ENCODE data around the gene AKR1B15.
"Not testable (repeated sequence)": the region's sequence is repeated elsewhere in the genome, so short reads cannot be mapped to it uniquely, and the experiment has no call there.

Gene AKR1B15

GRCh38 chr7:134567368-134567767 lies 18.5 kb downstream of the AKR1B15 start:
- DNase-seq, result no peak

- DNase-seq, result not testable (repeated sequence)
Measured at GRCh38 chr7:134569962-134570361, 21.1 kb downstream of the AKR1B15 start.

DNA sequence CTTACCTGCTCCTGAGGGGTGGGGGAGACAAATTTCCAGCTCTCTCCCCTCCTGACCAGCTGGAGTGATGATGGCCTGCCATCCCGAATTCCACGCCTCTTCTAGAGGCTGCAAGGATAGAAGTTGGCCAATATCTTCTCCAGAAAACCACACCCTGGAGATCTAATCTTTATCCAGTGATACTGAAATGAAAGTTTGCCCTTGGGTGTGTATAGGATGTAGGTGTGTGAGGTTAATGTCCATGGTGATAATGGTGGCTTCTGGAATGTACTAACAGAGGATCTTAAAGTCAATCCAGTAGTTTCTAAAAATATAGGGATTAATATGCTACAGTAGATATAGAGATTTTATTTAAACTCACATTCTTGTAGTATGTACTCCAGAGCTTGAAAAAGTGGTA lies 22.2 kb downstream of the AKR1B15 start:
- DNase-seq, result no peak

GRCh38 chr7:134571746-134572461 lies 23.0 kb downstream of the AKR1B15 start:
- DNase-seq, result no peak

GRCh38 chr7:134574322-134574721 lies 25.4 kb downstream of the AKR1B15 start:
- DNase-seq, result no peak

- no peak for DNase-seq
Measured at GRCh38 chr7:134584290-134584689, 35.4 kb downstream of the AKR1B15 start.

DNA sequence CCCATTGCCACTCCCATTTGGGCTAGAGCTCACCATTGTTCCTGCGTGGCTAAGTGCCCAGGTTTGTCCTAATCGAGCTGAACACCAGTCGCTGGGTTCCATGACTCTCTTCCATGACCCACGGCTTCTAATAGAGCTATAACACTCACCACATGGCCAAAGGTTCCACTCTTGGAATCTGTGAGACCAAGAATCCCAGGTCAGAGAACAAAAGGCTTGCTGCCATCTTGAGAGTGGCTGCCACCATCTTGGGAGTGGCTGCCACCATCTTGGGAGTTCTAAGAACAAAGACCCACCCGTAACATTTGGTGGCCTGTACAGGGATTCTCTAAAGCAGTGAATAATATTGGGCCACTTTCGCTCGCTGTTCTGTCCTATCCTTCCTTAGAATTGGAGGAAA lies 37.0 kb downstream of the AKR1B15 start:
- DNase-seq, result no peak

DNA sequence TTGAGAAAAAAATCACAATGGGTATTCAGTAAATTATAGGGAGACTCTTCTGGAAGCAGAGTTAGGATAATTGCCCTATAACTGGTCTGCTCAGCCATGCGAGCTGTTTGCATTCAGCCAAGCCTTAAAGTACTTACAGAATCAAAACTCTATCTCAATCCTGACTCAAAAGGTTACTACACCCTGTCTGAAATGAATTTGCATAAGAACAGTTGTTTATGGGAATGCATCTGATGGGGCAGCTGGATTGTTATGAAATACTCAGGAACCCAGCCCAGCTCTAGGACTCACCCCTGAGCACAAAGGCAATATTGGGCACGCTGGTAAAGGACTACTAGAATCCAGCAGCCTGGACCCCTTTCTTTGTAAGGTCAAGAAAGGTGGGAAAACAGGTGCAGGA lies 38.8 kb downstream of the AKR1B15 start:
- no peak for DNase-seq

DNA sequence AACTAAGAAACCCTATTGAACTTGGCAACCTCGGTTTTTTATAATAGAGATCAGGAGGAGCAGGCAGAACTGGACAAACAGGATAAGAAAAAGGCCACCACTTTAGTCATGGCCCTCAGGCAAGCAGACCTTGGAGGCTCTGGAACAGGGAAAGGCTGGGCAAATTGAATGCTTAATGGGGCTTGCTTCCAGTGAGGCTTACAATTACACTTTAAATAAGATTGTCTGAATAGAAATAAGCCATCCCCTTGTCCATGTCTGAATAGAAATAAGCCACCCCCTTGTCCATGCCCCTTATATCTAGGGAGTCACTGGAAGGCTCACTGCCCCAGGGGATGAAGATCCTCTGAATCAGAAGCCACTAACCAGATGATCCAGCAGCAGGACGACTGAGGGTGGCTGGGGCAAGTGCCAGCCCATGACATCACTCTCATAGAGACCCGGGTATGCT lies 40.6 kb downstream of the AKR1B15 start:
- DNase-seq, result no peak

DNA sequence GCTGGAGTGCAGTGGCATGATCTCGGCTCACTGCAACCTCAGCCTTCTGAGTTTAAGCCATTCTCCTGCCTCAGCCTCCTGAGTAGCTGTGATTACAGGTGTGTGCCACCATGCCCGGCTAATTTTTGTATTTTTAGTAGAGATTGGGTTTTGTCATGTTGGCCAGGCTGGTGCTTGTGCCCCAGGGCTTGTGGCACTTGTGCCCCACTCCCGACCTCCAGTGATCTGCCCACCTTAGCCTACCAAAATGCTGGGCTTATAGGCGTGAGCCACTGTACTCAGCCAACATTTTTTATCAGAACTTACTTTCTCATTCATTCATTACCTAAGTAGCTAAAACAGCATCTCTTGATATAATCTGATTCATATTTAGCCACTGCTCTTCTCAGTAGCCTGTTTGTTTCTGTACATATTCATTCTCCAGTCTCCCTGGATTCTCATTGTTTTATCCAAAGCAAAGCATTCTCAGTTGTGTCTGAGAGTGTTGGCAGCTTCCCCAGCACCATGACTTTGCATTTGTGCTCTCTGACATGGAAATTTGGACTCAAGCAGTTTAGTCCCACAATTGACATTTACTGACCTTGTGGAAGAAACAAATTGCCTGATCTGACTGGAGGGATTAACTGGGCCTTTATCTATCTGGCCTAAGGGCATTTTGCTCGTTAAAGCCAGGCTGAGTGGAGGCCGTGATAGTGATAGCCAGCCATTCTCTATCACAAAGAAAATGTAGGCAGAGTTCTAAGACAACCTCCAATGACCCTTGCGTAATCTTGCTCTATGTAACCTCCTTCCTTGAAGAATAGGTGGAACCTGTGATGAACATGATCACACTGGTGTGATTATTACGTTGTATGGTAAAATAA lies 44.9 kb downstream of the AKR1B15 start:
- no peak for DNase-seq

- no peak for DNase-seq
Measured at GRCh38 chr7:134594877-134595276, 46.0 kb downstream of the AKR1B15 start.

DNA sequence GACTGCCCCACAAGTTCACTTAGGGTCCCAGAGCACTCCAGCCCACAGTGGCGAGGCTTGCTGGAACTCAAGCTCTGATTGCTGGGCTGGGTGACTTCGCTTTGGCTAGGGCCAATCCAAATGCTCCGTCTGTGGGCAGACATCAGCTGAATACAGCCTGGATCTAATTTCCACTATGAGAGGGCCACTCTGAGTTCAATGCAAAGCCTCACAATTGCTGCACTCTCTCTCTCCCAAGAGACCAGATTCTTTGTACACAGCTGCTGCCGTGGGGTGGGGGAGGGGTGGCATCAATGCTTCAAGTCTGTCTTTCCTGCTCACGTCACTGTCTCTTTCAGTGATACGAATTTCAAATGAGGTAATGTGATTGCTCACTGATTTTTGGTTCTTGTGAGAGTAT lies 50.5 kb downstream of the AKR1B15 start:
- DNase-seq, result no peak

- no peak for DNase-seq
Measured at GRCh38 chr7:134601459-134601858, 52.5 kb downstream of the AKR1B15 start.

DNA sequence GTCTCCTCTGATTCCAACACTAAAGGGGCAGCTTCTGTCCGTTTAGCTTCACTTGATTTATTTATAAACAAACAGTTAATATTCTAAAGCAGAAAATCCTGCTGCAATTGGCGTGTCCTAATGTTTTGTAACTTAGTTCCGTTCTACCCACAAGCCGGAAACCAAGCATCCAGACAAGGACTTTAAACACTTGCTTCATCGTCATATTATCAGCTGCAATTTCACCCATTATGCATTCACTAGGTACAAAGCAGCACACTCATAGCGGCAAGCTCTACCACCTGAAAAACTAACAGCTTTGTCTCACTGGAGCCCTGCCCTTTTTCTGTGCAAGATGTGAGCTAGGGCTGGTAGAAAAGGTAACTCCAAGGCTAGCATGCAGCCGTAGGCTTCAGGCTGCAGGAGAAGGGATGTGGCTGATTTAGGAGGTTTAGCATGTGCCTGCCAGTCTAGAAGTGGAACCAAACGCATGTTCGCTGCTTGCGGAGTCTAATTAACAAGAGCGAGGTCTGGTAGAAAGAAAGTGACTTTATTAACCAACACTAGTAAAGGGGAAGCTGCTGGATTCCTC lies 54.1 kb downstream of the AKR1B15 start:
- peak in 1 of 6 experiments; percentile 4 for DNase-seq

- DNase-seq, result peak; percentile 2 to 69 (median 44)
Measured at GRCh38 chr7:134605978-134606923, 57.3 kb downstream of the AKR1B15 start.

DNA sequence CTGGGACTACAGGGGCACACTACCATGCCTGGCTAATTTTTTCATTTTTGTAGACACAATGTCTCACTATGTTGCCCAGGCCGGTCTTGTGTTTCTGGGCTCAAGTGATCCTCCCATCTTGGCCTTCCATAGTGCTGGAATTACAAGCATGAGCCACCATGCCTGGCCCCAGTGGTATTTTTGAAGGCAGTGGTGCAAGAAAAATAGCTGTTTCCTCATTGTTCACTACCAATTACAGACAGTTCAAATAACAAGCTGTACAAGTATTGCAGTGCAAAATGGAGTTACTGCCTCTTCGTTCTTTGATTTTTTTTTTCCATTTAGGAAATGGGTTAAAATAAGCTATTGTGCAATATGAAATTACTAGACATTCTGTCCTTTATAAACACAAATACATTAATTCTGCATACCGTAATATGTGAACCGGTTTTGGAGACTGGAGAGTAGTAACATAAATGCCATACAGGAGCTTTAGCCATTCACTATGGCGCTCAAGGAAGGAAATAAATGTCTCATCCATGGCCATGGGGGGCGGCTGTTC lies 62.8 kb downstream of the AKR1B15 start:
- no peak for DNase-seq

DNA sequence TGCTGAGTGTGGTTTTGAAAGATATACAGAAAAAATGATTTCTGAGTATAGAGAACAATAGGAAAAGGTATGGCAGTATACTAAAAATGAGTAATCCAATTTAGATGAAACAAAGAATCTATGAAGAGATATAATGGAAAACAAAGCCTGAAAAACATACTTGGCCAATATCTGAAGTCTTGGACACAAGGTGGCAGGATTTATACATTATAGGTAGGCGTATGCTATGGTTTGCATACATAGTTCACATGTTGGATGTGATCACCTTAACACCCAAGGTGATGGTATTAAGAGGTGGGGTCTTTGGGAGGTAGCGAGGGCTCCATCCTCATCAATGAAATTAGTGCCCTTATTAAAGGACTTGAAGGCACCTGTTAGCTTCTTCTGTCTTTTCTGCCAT lies 63.3 kb downstream of the AKR1B15 start:
- no peak for DNase-seq

DNA sequence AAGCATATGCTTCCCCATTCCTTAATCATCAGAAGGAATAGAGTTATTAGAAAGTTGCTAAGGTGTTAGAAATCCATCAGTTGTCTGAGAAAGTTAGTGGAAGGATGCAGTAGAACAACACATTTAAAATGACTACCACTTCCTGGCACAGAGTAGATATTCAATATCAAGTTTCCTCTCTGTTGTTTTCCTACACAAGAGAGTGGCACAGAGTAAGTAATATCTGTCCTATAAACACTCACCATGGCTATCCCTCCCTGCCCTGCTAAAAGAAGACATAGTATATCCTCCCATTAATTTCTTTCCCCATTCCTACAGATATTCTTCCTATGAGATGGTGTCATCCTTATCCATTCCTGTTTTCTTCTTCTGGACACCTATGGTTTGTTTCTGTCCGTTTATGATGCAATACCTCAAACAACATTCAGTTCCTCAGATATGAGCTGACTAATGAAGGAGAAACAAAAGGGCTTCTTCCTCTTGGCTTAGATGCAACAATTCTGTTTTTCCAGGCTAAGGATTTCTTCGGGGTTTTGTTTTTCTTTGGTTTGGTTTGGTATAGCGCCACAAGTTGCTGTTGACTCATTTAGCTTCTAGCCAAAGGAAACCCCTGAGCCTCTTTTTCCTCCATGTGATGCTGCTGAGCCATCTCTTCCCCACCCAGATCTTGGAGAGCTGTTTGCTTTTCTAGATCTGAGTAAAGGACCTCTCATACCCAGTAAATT lies 64.9 kb downstream of the AKR1B15 start:
- DNase-seq, result no peak

GRCh38 chr7:134616611-134617010 lies 67.7 kb downstream of the AKR1B15 start:
- DNase-seq, result no peak

- no peak for DNase-seq
Measured at GRCh38 chr7:134618756-134619530, 70.0 kb downstream of the AKR1B15 start.
